Measurements from ENCODE around the gene PILRA.

GRCh38 chr7:100425347-100425746 lies 52.1 kb downstream of the PILRA start:
- TF ChIP-seq, protein P1, sequence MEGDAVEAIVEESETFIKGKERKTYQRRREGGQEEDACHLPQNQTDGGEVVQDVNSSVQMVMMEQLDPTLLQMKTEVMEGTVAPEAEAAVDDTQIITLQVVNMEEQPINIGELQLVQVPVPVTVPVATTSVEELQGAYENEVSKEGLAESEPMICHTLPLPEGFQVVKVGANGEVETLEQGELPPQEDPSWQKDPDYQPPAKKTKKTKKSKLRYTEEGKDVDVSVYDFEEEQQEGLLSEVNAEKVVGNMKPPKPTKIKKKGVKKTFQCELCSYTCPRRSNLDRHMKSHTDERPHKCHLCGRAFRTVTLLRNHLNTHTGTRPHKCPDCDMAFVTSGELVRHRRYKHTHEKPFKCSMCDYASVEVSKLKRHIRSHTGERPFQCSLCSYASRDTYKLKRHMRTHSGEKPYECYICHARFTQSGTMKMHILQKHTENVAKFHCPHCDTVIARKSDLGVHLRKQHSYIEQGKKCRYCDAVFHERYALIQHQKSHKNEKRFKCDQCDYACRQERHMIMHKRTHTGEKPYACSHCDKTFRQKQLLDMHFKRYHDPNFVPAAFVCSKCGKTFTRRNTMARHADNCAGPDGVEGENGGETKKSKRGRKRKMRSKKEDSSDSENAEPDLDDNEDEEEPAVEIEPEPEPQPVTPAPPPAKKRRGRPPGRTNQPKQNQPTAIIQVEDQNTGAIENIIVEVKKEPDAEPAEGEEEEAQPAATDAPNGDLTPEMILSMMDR (IDR thresholded peaks at IDR 0.05), result no peak
- TF ChIP-seq POLR2AphosphoS5 (IDR thresholded peaks at IDR 0.05), result no peak
- no peak for TF ChIP-seq POLR2A (IDR thresholded peaks at IDR 0.05)
